Calu3 (cell line): Measurements from ENCODE around the gene TANGO6. TPM values are rescaled to one million over a fixed set of nuclear protein-coding genes. Genes with fewer than 3 reads are reported as not detected.

Experiments used
- BruUV-seq: library from RNA; stranded (reverse); fragments of 400-500 nt; replicated peaks from 2 replicates; lab custom pipeline; 2021; lab: Mats Ljungman, UMichigan
- CTCF ChIA-PET: fragments of 300-600 bp; sonication (Branson Sonifier 250); formaldehyde crosslinking; loops from one replicate; lab custom pipeline; 2022; ENCODE audit warnings: antibody characterized with exemption; lab: Charles Lee
- DNase-seq: peaks from one replicate; pipeline ENCODE4 v3.0.0; 2022
- H3K27ac Mint-ChIP-seq: one replicate; pipeline ENCODE4 v1.8.0; 2022; ENCODE audit warnings: mixed read lengths; ENCODE audit not compliant: unreplicated experiment
- H3K27me3 Mint-ChIP-seq: one replicate; pipeline ENCODE4 v1.8.0; 2022; ENCODE audit warnings: mixed read lengths; ENCODE audit not compliant: unreplicated experiment
- H3K36me3 Mint-ChIP-seq: one replicate; pipeline ENCODE4 v1.8.0; 2022; ENCODE audit warnings: mild to moderate bottlenecking, moderate library complexity, mixed read lengths; ENCODE audit not compliant: insufficient read depth, unreplicated experiment
- H3K4me1 Mint-ChIP-seq: one replicate; pipeline ENCODE4 v1.8.0; 2022; ENCODE audit warnings: mild to moderate bottlenecking, low read depth, mixed read lengths; ENCODE audit not compliant: unreplicated experiment
- H3K4me3 Mint-ChIP-seq: one replicate; pipeline ENCODE4 v1.8.0; 2022; ENCODE audit warnings: mild to moderate bottlenecking, low read depth, moderate library complexity, mixed read lengths; ENCODE audit not compliant: unreplicated experiment
- H3K9me3 Mint-ChIP-seq: one replicate; pipeline ENCODE4 v1.8.0; 2022; ENCODE audit warnings: low read depth, mixed read lengths; ENCODE audit not compliant: unreplicated experiment
- CTCF ChIP-seq: fragments of 200-600 bp; IDR thresholded peaks from one replicate; pipeline ENCODE4 v1.8.0; 2022; ENCODE audit warnings: antibody characterized with exemption; ENCODE audit not compliant: unreplicated experiment
- intact Hi-C: fragments of 100-400 bp; cut with micrococcal nuclease; formaldehyde crosslinking; loops from one replicate; pipeline ENCODE4 v1.10.0; 2022; ENCODE audit not compliant: unreplicated experiment
- total RNA-seq: library from RNA; stranded (reverse); gene quantifications from 2 replicates; pipeline ENCODE4 v1.2.3, GENCODE V29; 2022

Gene TANGO6
- total RNA-seq, 1 experiment from 2014 or later, result 18.0 TPM

GRCh38 chr16:68931196-68931595 is 87.9 kb downstream of the TANGO6 start:
- TF ChIP-seq CTCF, result no peak
- H3K36me3 Mint-ChIP-seq, result peaks cover 27% of the 10 kb centered on the region
- intact Hi-C loops, result no loop called here
- no peak overlapping the region for H3K4me3 Mint-ChIP-seq
- CTCF ChIA-PET, result interaction anchor here (0.7 kb wide), 1 partner anchor 8 kb away, joined by 4 read pairs; no protein-coding TSS in a partner anchor
- no TSS peak for BruUV-seq
- H3K27me3 Mint-ChIP-seq, result no peaks in the 10 kb centered on the region
- DNase-seq, result no peak
- H3K27ac Mint-ChIP-seq, result no peak overlapping the region
- H3K9me3 Mint-ChIP-seq, result no peaks in the 10 kb centered on the region
- peaks cover 18% of the 10 kb centered on the region for H3K4me1 Mint-ChIP-seq

GRCh38 chr16:68934402-68934801 is 91.1 kb downstream of the TANGO6 start:
- peaks cover 7% of the 10 kb centered on the region for H3K36me3 Mint-ChIP-seq
- H3K4me3 Mint-ChIP-seq, result no peak overlapping the region
- H3K4me1 Mint-ChIP-seq, result peaks cover 13% of the 10 kb centered on the region
- H3K9me3 Mint-ChIP-seq, result no peaks in the 10 kb centered on the region
- no peaks in the 10 kb centered on the region for H3K27me3 Mint-ChIP-seq
- no peak for DNase-seq
- BruUV-seq, result no TSS peak
- intact Hi-C loops, result no loop called here
- no peak overlapping the region for H3K27ac Mint-ChIP-seq
- no peak for TF ChIP-seq CTCF
- CTCF ChIA-PET, result interaction anchor here (0.5 kb wide), 1 partner anchor 12 kb away, joined by 6 read pairs; no protein-coding TSS in a partner anchor

- no TSS peak for BruUV-seq
- Mint-ChIP-seq H3K27me3 (no peaks in the 10 kb centered on the region), H3K27ac (no peak overlapping the region), H3K4me1 (peaks cover 7% of the 10 kb centered on the region), H3K36me3 (peaks cover 4% of the 10 kb centered on the region), H3K9me3 (no peaks in the 10 kb centered on the region), H3K4me3 (no peak overlapping the region)
- CTCF ChIA-PET, result no interaction called here
- TF ChIP-seq CTCF, result no peak
- intact Hi-C loops, result no loop called here
- no peak for DNase-seq
These were observed 91.7 kb downstream of the TANGO6 start for GRCh38 chr16:68935008-68935407.

- H3K36me3 Mint-ChIP-seq, result no peaks in the 10 kb centered on the region
- TF ChIP-seq CTCF, result no peak
- no peaks in the 10 kb centered on the region for H3K9me3 Mint-ChIP-seq
- DNase-seq, result no peak
- intact Hi-C loops, result no loop called here
- no TSS peak for BruUV-seq
- no peak overlapping the region for H3K27ac Mint-ChIP-seq
- H3K4me1 Mint-ChIP-seq, result no peaks in the 10 kb centered on the region
- CTCF ChIA-PET, result no interaction called here
- no peaks in the 10 kb centered on the region for H3K27me3 Mint-ChIP-seq
- no peak overlapping the region for H3K4me3 Mint-ChIP-seq
These were observed 93.7 kb downstream of the TANGO6 start for GRCh38 chr16:68936736-68937631.
